ENCODE results near the gene ZC3H14.

DNA sequence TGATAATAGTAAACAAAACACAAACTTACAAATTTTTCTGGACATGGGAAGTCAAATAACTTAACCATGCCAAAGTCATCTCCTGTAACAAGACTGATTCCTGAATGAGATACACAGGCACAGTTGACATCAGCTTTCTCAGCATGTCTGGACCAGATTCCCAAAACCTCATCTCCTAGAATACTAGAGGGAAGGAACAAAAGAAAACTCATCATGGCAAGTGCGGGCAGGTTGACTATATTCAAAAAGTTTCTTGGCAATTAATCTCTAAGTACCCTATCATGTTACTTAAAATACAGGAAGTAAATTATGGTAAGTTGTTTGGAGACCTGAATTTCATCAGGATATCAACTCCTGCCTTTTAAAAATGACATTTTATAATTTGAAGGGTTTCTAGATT, 53.9 kb downstream of the ZC3H14 start:
- TF ChIP-seq CTCF (IDR thresholded peaks at IDR 0.05 in 4 of 5, conservative IDR thresholded peaks at IDR 0.05 in 1 of 5) (no peak), POLR2A (IDR thresholded peaks at IDR 0.05) (no peak)
